ENCODE measurements around the gene SH2D1A.
A peak's percentile ranks its signal among the peaks of the same experiment; 100 is the strongest.
"Not testable (repeated sequence)": the region's sequence is repeated elsewhere in the genome, so short reads cannot be mapped to it uniquely, and the experiment has no call there.

Gene SH2D1A

GRCh38 chrX:124358800-124359383, 12.5 kb downstream of the SH2D1A start:
- DNase-seq = no peak

DNA sequence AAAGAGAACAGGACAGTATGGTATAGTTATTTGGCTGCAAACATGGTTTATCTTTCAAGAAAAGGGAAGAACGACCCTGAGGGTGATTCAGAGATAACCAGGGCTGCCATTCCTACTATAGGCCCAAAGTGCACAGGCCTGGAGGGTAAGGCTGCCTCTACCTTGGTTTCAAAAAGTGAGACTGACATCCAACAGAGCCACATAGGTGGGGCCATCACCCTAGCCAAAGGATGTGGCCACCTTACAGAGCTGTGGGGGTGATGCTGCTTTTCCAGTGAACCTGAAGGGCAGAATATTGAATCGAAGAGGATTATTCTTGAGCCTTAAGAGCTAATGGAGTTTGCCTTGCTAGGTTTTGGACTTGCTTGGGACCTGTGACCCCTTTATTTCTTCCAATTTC, 15.7 kb downstream of the SH2D1A start:
- no peak for DNase-seq

GRCh38 chrX:124362761-124363160, 16.4 kb downstream of the SH2D1A start:
- DNase-seq = no peak

DNA sequence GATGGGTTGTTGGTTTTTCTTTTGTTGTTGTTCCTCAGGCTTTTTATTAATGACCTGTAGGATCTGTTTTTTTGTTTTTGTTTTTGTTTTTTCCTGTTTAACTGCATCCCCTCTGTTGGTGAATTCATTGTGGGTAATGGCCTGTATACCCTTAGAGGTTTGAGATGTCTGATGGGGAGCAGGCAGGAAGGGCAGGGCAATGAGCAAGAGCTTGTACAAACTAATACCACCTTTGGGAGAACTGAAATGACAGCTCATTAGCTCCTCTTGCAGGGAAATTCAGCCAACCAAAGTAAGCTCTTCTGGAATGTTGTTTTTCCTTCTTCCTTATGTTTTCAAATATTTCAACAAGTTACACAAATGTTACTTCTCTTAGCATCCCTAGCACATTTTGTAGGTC, 23.4 kb downstream of the SH2D1A start:
- DNase-seq = no peak

DNA sequence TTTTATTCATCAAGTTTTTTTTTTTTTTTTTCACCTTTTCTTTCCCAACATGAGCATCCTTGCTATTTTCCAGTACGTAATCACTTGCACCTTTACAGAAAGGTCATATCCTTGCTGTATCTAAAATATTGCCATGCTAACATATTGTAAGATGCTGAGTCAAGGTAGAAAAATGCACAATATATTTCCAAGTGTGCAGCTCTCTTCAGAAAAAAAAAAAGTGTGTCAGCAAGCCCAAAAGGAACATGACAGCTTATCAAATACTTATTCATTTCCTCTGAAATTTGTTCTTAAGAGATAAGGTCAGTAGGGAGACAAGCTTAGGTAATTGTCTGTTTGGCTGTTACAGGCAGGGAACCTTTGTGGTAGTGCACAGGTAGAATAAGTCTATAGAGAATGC, 27.0 kb downstream of the SH2D1A start:
- DNase-seq = no peak

DNA sequence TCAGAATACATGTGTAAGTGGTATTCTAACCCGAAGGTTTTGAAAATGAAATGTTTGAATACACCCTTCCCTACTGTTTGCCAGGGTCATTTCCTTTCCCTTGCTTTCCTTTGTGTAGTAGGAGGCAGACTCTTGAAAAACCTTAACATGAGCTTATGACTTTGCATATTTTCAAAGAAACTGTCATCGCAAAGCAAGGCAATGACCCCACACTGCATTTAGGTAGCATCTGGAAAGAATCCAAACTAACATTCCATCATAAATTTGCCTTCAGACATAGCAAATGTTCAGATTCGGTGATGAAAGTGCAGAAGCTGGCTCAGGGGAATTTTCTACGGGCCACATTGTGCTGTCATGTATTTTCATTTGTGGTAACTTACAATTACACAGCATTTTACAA, 32.3 kb downstream of the SH2D1A start:
- no peak for DNase-seq

DNA sequence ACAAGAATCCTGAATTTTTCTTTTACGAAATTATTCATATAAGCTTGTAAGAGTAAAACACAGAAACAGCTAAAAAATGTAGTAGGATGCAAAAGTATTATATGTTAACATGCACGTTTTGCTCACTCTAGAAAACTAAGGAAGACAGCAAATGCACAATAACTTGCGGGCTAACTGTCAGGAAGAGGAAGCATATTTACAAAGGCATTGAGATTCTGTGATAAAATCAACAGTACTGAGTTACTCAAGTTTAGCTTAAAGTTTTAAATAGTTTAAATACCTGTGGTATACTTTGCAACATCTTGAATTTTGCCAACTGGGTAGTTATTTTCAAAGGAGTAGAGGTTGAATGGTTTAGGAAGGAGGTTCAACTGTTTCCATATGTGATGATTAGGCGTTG, 37.0 kb downstream of the SH2D1A start:
- no peak for DNase-seq

- no peak for DNase-seq
These were observed 40.0 kb downstream of the SH2D1A start for GRCh38 chrX:124386401-124386800.

DNA sequence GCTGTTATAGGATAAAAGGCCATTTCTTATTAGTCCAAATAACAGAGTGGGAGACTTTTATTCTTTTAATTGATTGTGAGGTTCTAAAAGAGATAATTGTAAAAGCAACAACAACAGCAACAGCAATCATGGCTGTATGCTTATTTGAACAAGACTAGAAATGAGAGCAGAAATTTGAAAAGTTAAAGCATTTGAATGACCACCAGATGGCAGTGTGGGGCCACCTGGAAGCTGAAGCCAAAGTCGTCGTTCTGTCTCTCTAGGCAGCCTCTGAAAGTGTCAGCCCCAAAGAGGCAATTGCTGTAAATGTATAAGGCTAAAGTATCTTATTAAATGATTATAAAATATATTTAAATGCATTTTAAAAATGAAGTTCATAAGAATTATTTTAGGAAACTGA, 42.2 kb downstream of the SH2D1A start:
- DNase-seq = peak; percentile 28

DNA sequence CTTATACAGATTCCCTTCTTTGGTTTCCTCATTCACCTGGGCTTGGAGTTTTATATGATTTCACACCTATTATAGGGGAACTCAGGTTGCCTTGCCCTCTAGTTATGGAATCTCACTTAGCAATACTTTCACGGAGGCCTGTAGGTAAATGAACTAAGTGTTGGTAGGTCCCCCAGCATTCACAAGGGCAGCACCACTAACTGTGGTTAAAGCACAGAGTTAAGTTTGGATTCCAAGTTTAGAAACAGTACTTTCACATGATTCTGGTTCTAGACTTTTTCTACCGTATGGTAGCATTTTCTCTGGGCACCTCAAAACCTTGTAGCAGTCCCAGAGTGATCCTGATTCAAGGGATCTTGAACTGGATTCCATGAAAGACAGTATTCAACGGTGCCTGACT, 46.4 kb downstream of the SH2D1A start:
- DNase-seq = no peak

DNA sequence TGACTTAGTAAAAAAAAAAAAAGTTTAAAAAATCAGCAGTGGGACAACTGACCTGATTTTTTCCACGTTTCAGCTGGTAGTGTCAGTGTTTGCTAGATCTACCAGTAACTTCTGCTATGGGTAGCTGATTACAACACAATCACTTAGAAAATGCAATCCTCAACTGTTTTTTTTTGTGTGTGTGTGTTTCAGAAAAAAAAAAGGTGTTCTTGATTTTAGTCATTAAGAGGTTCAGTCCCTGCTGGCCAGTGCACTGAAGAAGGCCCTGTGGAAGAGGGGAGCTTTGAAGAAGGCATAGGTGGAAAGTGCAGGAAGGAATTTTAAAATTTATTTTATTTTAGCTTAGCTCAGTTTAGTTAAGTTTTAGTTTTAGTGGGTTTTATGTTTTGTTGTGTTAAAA, 46.9 kb downstream of the SH2D1A start:
- no peak for DNase-seq

GRCh38 chrX:124393659-124394058, 47.3 kb downstream of the SH2D1A start:
- no peak for DNase-seq

- no peak for DNase-seq
These were observed 49.0 kb downstream of the SH2D1A start for GRCh38 chrX:124395145-124395880.

DNA sequence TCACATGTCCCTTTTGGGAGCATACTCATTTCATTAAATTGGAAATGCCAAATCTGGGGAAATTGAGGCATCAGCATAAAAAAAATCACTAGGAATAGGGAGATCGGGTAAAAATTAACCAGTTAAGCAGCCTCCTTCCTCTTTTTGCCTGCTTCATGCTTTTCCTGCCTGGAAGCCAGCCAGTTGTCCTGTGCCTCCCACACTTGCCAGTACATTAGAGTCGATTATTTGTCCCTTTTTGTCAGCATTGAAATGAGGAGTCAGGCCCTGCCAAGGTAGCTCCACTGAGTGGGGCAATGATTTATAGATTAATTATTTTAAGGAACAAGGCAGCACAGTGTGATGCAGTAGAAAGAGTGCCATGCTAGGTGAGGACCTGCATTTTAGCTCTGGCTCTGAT, 55.3 kb downstream of the SH2D1A start:
- no peak for DNase-seq

DNA sequence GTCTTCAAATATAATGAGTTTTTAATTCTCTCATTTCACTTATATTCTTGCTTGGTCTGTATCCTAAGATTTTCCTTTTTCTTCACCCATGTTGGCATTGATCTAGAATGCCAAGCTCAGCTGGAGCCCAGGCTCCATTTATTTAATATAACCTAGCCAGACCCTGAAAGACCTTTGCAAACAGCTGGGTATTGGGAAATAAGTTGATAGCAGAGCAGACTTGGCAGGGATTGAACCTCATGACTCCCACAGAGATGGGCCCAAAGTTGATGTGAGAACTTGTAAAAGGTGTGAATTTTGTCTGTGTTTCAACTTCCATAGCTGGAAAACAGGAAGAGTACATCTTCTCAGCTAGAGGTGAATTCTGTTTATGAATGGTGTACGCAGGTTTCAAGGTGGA, 59.5 kb downstream of the SH2D1A start:
- no peak for DNase-seq

GRCh38 chrX:124406294-124407014, 60.1 kb downstream of the SH2D1A start:
- peak; percentile 30 for DNase-seq

DNA sequence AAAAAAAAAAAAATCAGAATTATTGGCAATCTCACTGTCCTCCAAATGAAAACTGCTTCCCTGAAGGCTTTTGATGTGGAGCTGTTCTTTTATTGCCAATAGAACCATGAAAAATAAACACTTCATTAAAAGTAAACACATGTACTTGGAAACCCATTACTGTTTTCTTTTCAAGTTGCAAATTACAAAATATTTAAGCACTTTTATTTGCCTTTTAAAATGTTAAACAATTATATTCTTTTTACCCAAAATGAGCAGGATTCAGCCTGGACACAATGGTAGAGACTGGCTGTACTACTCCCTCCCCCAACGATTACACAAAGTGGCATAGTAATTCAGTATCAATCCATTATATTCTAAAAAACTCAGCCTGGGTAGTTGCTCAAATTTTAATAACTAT, 60.9 kb downstream of the SH2D1A start:
- DNase-seq = no peak

DNA sequence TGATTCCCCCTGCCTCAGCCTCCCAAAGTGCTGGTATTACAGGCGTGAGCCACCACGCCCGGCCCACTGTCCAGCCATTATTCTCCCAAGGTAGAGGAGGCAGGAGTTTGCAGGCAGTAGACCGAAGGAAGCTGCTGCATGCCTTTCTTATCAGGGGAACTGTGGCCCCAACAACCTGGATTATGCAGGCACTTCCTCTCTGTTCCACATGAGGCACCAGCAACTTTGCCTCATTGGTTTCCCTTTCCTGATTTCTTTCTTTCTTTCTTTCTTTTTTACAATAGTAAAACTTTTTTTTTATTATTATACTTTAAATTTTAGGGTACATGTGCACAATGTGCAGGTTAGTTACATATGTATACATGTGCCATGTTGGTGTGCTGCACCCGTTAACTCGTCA, 62.0 kb downstream of the SH2D1A start:
- not testable (repeated sequence) for DNase-seq

DNA sequence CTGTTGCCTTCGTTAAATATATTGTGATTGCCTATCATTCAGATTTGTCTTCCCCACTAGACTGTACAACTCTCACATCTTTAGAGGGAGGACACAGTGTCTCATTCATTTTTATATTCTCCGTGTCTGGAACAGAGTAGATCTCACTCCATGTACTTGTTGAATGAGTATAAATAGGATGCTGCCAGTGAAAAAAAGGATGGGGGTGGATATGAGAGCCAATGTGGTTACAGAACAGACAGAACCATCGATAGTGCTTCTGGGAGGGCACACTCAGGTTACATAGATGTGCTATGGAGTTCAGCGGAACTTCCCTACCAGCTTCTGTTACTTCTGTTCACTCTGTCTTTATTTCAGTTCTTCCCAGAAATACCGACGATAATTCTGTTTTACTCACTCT, 66.9 kb downstream of the SH2D1A start:
- no peak for DNase-seq

GRCh38 chrX:124414281-124414680, 67.9 kb downstream of the SH2D1A start:
- no peak for DNase-seq

DNA sequence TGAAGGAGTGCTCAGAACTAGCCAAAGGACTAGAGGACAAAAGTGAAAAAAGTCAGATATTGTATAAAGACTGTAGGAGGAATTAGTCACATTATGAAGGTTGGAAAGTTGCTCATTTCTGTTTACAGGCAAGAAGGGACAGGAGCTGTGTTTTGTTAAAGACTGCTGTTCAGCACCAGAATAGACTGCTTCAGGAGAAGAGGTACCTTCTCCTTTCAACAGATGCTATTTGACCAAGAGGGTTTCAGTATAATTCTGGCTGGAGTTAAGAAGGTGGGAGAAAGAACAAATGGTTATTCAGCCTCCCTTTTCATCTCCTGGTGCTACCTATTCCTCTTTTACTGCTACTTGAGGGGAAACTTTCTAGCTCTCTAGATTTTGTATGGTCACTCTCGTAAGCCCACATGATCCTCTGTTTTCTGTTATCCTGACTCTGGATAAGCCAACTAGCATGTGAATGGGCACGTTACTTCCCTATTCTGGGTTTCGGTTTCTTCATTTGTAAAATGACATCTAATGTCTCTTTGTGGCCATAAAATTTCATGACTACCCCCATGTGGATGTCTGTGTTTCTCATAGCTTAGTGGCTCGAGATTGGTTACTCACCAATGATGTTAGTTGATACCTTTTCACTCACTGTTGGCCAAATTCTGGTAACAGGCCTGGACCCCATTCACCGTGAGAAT, 68.9 kb downstream of the SH2D1A start:
- DNase-seq = peak; percentile 84

GRCh38 chrX:124421898-124422655, 75.7 kb downstream of the SH2D1A start:
- no peak for DNase-seq

Measured in MV-4-11 (cell line).